SU-DHL-6 (cell line): ENCODE measurements around the gene CBFA2T3.

ENCODE experiments used
- H2AFZ ChIP-seq: fragments of 200-600 bp; sonication (generic); 2 replicates; pipeline ENCODE4 v1.6.1; 2014; ENCODE audit warnings: low read depth, mild to moderate bottlenecking, moderate library complexity, mixed read lengths, antibody characterized with exemption, low read length; ENCODE audit not compliant: severe bottlenecking
- H3F3A ChIP-seq: fragments of 200-600 bp; shearing (Covaris generic); 2 replicates; pipeline ENCODE4 v1.6.0; 2016; ENCODE audit warnings: antibody characterized with exemption, mild to moderate bottlenecking; ENCODE audit not compliant: insufficient read depth
- H3K27ac ChIP-seq: fragments of 200-600 bp; sonication (generic); 2 replicates; pipeline ENCODE4 v1.5.1; 2016; ENCODE audit warnings: low read depth, mild to moderate bottlenecking, low read length, moderate library complexity, mixed read lengths
- H3K27me3 ChIP-seq: fragments of 200-600 bp; sonication (generic), shearing (Covaris generic); 2 replicates; pipeline ENCODE4 v1.6.0; 2014; ENCODE audit warnings: mild to moderate bottlenecking, low read length
- H3K36me3 ChIP-seq: fragments of 200-600 bp; sonication (generic); 2 replicates; pipeline ENCODE4 v1.6.1; 2014; ENCODE audit warnings: mild to moderate bottlenecking, low read length, mixed read lengths
- H3K4me2 ChIP-seq: fragments of 300-600, 200-600 bp; shearing (Covaris generic), sonication (generic); 2 replicates; pipeline ENCODE4 v1.6.0; 2014; ENCODE audit warnings: low read length, low read depth, mild to moderate bottlenecking; ENCODE audit not compliant: poor library complexity, severe bottlenecking
- H3K4me3 ChIP-seq: fragments of 200-600 bp; sonication (generic); 2 replicates; pipeline ENCODE4 v1.5.1; 2014; ENCODE audit warnings: antibody characterized with exemption, low read length, mild to moderate bottlenecking, mixed read lengths; ENCODE audit not compliant: insufficient read depth, poor library complexity, severe bottlenecking
- H3K79me2 ChIP-seq: fragments of 200-600 bp; sonication (generic); 2 replicates; pipeline ENCODE4 v1.6.1; 2014; ENCODE audit warnings: mild to moderate bottlenecking, low read length, moderate library complexity; ENCODE audit not compliant: insufficient read depth
- H3K9ac ChIP-seq: fragments of 200-600 bp; sonication (generic); 2 replicates; pipeline ENCODE4 v1.7.0; 2014; ENCODE audit warnings: mild to moderate bottlenecking, low read length
- H3K9me2 ChIP-seq: fragments of 200-600 bp; sonication (generic); replicated peaks from 2 replicates; pipeline ENCODE4 v1.6.1; 2014; ENCODE audit warnings: low read length; ENCODE audit not compliant: insufficient read depth
- H3K9me3 ChIP-seq: fragments of 200-600 bp; sonication (generic); 2 replicates; pipeline ENCODE4 v1.6.1; 2014; ENCODE audit warnings: low read length, mixed read lengths; ENCODE audit not compliant: insufficient read depth
- H4K20me1 ChIP-seq: fragments of 200-600 bp; sonication (generic); 2 replicates; pipeline ENCODE4 v1.6.1; 2014; ENCODE audit warnings: low read depth, mild to moderate bottlenecking, antibody characterized with exemption, low read length, moderate library complexity, mixed read lengths
- EZH2phosphoT487 ChIP-seq: fragments of 200-600 bp; sonication (generic), shearing (Covaris generic); conservative IDR thresholded peaks from 2 replicates; pipeline ENCODE4 v1.6.1; 2018; ENCODE audit warnings: mild to moderate bottlenecking, antibody characterized with exemption, low read length, moderate library complexity, mixed read lengths
- TF ChIP-seq, protein P1 (sequence below): fragments of 200-600 bp; sonication (generic); IDR thresholded peaks from one replicate; pipeline ENCODE4 v1.5.1; 2017; ENCODE audit warnings: antibody characterized with exemption, mild to moderate bottlenecking, low read length, moderate library complexity; ENCODE audit not compliant: insufficient read depth, poor library complexity, severe bottlenecking

CBFA2T3 gene

DNA sequence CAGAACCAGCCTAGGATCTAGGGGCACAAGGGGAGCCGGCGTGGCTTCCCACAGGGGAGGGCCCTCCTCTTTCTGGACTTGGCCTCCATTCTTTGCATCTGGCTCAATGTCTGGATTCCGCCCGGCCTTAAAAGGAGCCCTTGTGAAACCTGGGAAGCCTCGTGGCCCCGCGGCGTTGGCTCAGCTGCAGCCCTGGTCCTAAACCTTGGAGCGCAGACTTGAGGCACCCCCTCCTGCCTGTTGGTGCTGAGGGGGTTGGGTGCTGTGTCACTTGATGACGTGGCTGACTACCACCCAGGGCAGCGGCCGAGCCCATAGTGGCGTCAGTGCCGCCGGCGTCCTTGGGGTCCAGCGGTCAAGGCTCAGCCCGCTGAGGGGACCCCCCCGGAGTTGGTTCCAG is 115.6 kb downstream of the CBFA2T3 start:
- Histone ChIP-seq H3K9ac (no peak overlapping the region), H4K20me1 (no peaks in the 10 kb centered on the region), H3K36me3 (no peaks in the 10 kb centered on the region), H3K9me3 (no peaks in the 10 kb centered on the region), H3F3A (no peaks in the 10 kb centered on the region), H2AFZ (no peak overlapping the region), H3K9me2 (no peaks in the 10 kb centered on the region), H3K4me2 (no peak overlapping the region), H3K27ac (no peak overlapping the region), H3K27me3 (no peaks in the 10 kb centered on the region), H3K4me3 (no peak overlapping the region), H3K79me2 (no peaks in the 10 kb centered on the region; the same call in 1 of the 2 replicates)
- no peak for TF ChIP-seq EZH2phosphoT487
- TF ChIP-seq, protein P1, sequence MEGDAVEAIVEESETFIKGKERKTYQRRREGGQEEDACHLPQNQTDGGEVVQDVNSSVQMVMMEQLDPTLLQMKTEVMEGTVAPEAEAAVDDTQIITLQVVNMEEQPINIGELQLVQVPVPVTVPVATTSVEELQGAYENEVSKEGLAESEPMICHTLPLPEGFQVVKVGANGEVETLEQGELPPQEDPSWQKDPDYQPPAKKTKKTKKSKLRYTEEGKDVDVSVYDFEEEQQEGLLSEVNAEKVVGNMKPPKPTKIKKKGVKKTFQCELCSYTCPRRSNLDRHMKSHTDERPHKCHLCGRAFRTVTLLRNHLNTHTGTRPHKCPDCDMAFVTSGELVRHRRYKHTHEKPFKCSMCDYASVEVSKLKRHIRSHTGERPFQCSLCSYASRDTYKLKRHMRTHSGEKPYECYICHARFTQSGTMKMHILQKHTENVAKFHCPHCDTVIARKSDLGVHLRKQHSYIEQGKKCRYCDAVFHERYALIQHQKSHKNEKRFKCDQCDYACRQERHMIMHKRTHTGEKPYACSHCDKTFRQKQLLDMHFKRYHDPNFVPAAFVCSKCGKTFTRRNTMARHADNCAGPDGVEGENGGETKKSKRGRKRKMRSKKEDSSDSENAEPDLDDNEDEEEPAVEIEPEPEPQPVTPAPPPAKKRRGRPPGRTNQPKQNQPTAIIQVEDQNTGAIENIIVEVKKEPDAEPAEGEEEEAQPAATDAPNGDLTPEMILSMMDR = no peak

DNA sequence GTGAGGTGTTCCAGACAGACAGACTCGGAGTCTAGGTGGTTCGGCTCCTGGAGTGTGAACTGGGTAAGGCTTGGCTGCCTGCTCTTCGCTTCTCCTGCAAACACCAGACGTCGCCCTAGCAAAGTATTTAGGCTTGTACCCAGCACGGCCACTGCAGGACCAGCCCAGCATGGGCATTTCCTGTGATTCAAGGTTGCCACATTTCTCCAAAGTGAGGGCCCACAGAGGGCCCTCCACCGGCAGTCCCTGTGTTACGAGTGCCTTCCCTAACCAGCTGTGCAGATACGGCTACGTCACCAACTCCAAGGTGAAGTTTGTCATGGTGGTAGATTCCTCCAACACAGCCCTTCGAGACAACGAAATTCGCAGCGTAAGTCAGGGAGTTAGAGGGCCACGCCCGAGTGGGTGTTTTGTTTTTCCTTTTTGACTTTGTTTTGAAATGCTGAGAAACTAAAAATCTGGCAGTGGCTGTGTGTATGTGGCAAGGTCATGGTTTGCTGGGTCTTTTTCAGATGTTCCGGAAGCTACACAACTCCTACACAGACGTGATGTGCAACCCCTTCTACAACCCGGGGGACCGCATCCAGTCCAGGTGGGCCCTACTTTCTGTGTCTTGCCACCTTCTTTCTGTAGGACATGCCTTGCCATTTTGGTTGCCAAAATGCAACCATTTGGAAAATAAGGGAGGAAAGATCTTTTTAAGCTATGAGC is 117.5 kb downstream of the CBFA2T3 start:
- H2AFZ ChIP-seq = no peak overlapping the region
- H3F3A ChIP-seq = peaks cover 7% of the 10 kb centered on the region
- H3K79me2 ChIP-seq = peaks cover 4% of the 10 kb centered on the region
- no peaks in the 10 kb centered on the region for H3K9me2 ChIP-seq
- H3K27me3 ChIP-seq = no peaks in the 10 kb centered on the region
- no peak overlapping the region for H3K27ac ChIP-seq
- no peaks in the 10 kb centered on the region for H3K9me3 ChIP-seq
- no peak overlapping the region for H3K4me2 ChIP-seq
- no peaks in the 10 kb centered on the region for H3K36me3 ChIP-seq
- H4K20me1 ChIP-seq = no peaks in the 10 kb centered on the region
- H3K9ac ChIP-seq = no peak overlapping the region
- no peak overlapping the region for H3K4me3 ChIP-seq
- no peak for TF ChIP-seq EZH2phosphoT487
- TF ChIP-seq, protein P1 = no peak

DNA sequence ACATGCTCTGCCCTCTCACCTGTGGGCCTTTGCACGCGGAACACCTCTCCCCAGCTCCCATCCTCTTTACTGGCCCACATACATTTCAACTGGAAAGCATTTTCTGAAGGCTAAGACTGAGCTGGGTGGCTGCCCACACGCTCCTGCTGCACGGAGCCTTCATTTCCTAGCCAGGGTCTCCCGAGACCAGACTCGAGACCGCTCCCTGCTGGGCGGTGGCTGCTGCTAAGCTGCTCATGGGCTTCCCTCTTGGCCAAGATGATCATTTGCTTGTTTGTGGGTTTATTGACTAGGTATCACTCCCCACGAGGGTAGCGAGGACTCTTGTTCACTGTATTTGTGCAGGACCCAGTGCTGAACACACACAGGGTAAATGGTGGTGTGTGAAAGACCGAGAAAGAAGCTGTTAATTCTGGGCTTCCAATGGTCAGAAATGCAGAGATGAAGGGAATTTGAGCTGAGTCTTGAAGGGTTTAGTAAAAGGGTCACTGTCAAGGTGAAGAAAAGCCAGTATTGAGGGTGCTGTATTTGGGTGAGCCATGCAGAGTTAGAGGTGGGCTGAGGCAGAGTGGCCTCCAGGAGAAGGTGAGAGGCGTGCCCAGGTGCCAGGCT is 119.2 kb downstream of the CBFA2T3 start:
- Histone ChIP-seq H4K20me1 (no peaks in the 10 kb centered on the region), H3K27ac (0 out of 2 replicates have a peak overlapping the region, but pooled peaks have one; percentile 23)

More for the DNA sequence above, 119.2 kb downstream of the CBFA2T3 start:
- Histone ChIP-seq H3K79me2 (peaks cover 4% of the 10 kb centered on the region), H3K9ac (peak overlapping the region; percentile 76), H3F3A (peaks cover 7% of the 10 kb centered on the region), H2AFZ (peak overlapping the region; percentile 69), H3K36me3 (no peaks in the 10 kb centered on the region), H3K9me2 (no peaks in the 10 kb centered on the region), H3K4me2 (peak overlapping the region; percentile 70), H3K27me3 (no peaks in the 10 kb centered on the region), H3K4me3 (peak overlapping the region; percentile 69), H3K9me3 (no peaks in the 10 kb centered on the region)
- no peak for TF ChIP-seq EZH2phosphoT487
- TF ChIP-seq, protein P1 = peak; percentile 90
